PFSK-1 (cell line): Measurements from ENCODE around the gene FBH1.

Source experiments
- FOXP2 ChIP-seq: optimal IDR thresholded peaks from 2 replicates; pipeline ENCODE3; 2011; ENCODE audit warnings: borderline replicate concordance, control low read depth, inconsistent platforms; ENCODE audit not compliant: insufficient read depth; ENCODE audit errors: extremely low read length, extremely low read depth
- POLR2AphosphoS5 ChIP-seq: IDR thresholded peaks from 2 replicates; pipeline ENCODE4 v1.6.1; 2012; ENCODE audit warnings: low read depth, mild to moderate bottlenecking, control low read depth, low read length, moderate library complexity
- REST ChIP-seq, 2 experiments: IDR thresholded peaks; 2 replicates each; pipeline versions ENCODE4 v1.6.1 to v1.8.0; 2011 to 2012; ENCODE audit warnings: low read depth in 2 of 2, low read length in 2 of 2, control low read depth in 1 of 2, inconsistent platforms in 1 of 2, mild to moderate bottlenecking in 1 of 2, moderate library complexity in 1 of 2; ENCODE audit not compliant: insufficient read depth in 1 of 2
- SIN3A ChIP-seq: IDR thresholded peaks from 2 replicates; pipeline ENCODE4 v1.6.1; 2012; ENCODE audit warnings: mild to moderate bottlenecking, low read length, moderate library complexity, borderline replicate concordance; ENCODE audit not compliant: insufficient read depth
- TAF1 ChIP-seq: IDR thresholded peaks from 2 replicates; pipeline ENCODE4 v1.6.1; 2012; ENCODE audit warnings: low read length, control low read depth, borderline replicate concordance; ENCODE audit not compliant: insufficient read depth

The FBH1 gene

GRCh38 chr10:5933909-5934546 lies 44.0 kb downstream of the FBH1 start:
- TF ChIP-seq FOXP2 (no peak), POLR2AphosphoS5 (no peak), REST (IDR thresholded peaks at IDR 0.05; ENCODE audit: insufficient read depth in 1 of 2, low read depth in 2 of 2, low read length in 2 of 2) (no peak), TAF1 (no peak)

DNA sequence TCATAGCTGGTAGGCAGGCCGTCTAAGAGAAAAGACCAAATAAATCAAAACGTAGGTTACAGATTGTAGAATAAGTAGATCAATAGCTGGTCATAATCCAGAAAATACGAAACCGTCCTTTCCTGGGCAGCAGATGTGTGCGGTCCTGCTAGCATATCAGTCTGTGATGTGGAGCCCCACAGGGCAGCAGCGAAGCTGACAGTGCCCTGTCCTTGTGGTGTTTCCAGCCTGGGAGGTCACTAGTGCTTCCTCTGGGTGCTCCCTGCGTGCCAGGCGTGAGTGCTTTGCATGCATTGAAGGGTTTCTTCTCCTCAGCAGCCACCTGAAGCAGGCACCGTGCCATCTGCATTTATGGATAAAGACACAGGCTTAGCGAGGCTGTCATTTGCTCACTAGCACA lies 45.6 kb downstream of the FBH1 start:
- no peak for TF ChIP-seq REST (IDR thresholded peaks at IDR 0.05; ENCODE audit: insufficient read depth in 1 of 2, low read depth in 2 of 2, low read length in 2 of 2)
- no peak for TF ChIP-seq POLR2AphosphoS5
- TF ChIP-seq TAF1, result no peak
- TF ChIP-seq FOXP2, result no peak
- TF ChIP-seq SIN3A, result no peak

GRCh38 chr10:5937016-5937415 lies 47.0 kb downstream of the FBH1 start:
- TF ChIP-seq TAF1, result no peak
- TF ChIP-seq REST (IDR thresholded peaks at IDR 0.05; ENCODE audit: insufficient read depth in 1 of 2, low read depth in 2 of 2, low read length in 2 of 2), result no peak
- TF ChIP-seq FOXP2, result no peak
- no peak for TF ChIP-seq POLR2AphosphoS5
- TF ChIP-seq SIN3A, result no peak

DNA sequence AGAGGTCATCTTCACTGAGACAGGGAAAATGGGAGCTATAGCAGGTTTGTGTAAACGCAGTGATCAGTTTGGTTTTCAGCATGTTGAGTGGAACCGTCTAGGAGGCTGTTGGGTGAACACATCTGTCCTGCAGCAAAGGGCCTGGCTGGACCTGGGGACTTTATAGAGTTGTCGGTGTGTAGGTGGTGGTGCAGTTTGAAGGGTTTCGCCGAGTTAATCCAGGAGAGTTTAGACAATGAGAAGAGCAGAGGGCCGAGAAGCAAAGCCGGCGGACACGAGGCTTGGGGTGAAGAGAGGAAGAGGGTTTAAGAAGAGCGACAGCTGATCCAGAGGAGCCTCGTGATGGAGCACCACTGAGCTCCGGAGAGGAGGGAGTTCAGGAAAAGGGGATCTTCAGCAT lies 48.2 kb downstream of the FBH1 start:
- TF ChIP-seq REST (IDR thresholded peaks at IDR 0.05; ENCODE audit: insufficient read depth in 1 of 2, low read depth in 2 of 2, low read length in 2 of 2), result no peak
- TF ChIP-seq POLR2AphosphoS5, result no peak

GRCh38 chr10:5940807-5941218 lies 50.8 kb downstream of the FBH1 start:
- TF ChIP-seq FOXP2 (no peak), TAF1 (no peak), REST (IDR thresholded peaks at IDR 0.05; ENCODE audit: insufficient read depth in 1 of 2, low read depth in 2 of 2, low read length in 2 of 2) (no peak), SIN3A (no peak), POLR2AphosphoS5 (no peak)
